Middle frontal gyrus (tissue), 1 donor: Measurements from ENCODE around the gene FOXJ3.

ENCODE experiments used
- DNase-seq: peaks from one replicate; pipeline ENCODE4 v3.0.0-alpha.2; 2015; ENCODE audit warnings: low spot score; ENCODE audit errors: extremely low spot score

The FOXJ3 gene

DNA sequence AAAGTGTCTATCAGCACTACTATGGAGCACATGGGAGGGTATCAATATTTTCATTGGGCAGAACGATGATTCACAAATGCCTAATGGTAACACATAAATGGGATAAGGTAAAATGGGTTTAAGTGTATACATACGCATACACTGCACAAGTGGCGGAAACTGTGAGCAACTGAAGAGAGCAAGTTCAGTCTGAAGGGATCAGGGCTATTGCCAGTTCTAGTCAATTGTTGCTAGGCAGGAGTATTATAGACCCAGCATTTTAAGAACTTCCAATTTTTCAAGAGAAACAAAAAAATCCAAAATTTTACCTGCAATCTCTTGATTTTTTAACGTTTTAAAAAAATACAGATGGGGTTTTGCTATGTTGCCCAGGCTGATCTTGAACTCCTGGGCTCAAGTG is 23.1 kb downstream of the FOXJ3 start:
- no peak for DNase-seq

DNA sequence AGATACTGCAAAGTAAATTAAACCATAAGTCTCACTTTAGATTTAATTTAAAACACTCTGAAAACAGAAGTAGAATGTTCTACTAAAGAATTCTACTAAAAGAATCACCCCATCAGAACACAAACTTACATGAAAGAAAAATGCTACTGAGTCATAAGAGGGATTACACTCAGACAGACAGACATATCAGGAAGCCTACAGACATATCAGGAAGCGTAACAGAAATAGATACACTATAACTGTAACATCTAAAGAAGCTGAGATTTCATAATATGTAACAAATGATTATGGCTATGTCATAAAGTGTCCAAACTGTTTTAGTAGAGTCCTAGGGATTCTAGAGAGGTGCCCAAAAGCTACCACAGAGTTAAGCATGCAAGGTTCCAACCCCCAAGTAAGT is 23.9 kb downstream of the FOXJ3 start:
- no peak for DNase-seq

DNA sequence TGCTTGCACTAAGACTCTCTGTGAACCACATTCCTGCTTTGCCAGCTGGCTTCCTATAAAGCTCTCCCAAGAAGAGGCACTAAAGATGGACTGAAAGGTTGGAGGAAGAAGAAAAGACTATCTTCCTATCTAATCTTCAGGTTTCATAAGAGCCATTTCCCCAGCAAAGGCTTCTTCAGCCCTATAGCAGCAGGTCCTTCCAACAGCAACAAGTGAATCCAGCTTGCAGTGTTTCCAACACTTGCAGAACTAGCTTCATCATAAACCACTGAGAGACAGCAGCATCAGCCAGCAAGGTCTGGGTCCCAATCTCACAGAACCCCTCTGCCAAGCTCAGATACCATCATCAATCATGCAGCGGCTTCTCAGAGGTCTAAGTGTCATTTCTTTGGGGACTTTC is 28.1 kb downstream of the FOXJ3 start:
- no peak for DNase-seq

DNA sequence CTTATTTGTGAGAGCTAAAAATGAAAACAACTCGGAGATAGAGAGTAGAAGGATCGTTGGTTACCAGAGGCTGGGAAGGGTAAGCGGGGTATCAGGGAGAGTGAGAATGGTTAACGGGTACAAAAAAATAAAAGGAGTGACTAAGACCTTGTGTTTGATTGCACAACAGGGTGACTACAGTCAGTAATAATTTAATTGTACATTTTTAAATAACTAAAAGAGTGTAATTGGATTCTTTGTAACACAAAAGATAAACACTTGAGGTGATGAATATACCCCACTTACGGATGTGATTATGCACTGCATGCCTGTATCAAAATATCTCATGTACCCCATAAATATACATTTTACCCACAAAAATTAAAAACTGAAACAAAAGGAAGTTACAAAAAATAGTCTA is 29.4 kb downstream of the FOXJ3 start:
- DNase-seq, result no peak

DNA sequence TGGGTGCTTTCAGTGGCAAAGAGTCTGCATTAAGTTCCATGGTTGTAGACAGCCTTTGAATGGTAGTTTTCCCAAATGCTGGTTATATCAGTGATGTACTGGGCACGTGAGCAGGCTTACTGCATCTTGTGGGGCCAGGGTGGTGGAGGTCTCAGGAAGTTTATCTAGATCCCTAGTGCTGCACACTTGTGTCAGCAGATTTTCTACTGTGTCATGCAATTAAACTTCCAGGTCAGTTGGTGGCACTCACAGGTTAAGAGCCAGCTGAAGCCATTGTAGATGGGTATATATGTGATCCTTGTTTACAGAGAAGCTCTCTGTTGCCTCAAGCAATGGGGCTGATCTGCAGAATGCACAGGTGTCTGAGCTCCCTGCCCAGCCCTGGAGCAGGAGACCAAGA is 33.0 kb downstream of the FOXJ3 start:
- no peak for DNase-seq

DNA sequence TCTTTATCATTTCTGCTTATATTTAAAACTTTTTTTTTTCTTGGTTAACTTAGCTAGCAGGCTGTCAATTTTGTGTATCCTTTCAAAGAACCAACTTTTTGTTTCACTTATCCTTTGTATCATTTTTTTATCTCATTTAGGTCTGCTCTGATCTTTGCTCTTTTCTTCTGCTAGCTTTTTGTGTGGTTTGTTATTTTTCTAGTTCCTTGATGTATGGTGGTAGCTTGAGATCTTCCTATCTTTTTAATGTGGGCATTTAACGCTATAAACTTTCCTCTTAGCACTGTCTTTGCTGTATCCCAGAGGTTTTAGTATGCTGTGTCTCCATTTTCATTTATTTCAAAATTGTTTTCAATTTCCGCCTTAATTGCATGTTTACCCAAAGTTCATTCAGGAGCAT is 36.5 kb downstream of the FOXJ3 start:
- DNase-seq, result no peak

DNA sequence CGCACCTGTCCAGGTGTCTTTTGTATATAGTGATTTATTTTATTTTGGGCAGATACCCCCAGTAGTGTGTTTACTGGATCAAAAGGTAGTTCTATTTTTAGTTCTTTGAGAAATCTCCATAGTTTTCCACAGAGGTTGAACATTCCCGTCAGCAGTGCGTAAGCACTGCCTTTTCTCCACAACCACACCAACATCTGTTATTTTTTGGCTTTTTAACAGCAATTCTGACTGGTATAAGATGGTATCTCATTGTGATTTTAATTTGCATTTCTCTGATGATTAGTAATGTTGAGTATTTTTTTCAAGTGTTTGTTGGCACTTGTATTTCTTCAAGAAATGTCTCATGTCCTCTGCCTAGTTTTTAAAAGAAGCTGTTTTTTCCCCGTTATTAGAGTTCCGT is 39.2 kb downstream of the FOXJ3 start:
- no peak for DNase-seq

DNA sequence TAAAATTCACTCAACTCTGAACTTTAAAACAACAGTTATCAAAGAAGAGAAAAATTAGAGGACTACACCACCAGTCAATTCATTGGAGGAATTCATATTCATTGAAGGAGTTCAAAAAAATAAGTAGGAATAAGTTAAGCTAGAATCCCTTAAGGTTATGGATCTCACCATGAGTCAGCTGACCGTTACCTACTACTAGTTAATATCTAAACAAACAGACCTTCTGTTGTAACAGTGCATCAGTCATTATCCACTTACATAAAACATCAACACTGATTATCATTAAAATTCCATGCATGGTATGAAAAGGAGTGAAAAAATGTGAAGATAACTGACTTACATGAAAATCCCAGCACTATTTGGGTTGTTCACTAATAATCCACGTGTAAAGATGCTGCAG is 44.9 kb downstream of the FOXJ3 start:
- no peak for DNase-seq

DNA sequence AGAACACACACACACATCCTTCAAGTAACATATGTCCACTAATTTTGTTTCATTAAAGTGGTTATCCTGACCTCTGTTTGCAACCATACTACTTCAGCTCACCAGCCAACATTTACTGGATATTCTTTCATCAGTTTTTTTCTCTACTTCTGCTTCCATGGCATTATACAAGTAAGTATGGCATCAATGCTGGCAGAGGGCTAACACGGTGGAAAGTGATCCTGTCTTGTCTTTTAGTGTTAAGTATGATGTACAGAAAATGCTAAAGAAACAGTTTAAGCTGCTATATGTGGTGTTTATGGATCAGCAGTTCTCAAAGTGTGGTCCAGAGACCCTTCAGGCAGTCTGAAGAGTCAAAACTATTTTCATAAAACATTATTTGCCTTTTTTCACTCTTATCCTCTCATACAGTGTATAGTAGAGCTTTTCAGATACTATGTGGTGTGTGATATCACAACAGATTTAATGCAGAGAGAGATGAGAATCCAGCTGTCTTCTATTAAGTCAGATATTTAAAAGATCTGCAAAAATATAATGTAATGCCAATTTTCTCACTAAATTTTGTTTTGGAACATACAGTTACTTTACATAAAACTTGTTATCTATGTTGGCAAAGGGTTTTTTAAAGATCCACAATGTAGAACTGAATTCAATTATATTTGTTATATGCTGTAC is 46.6 kb downstream of the FOXJ3 start:
- DNase-seq, result no peak

DNA sequence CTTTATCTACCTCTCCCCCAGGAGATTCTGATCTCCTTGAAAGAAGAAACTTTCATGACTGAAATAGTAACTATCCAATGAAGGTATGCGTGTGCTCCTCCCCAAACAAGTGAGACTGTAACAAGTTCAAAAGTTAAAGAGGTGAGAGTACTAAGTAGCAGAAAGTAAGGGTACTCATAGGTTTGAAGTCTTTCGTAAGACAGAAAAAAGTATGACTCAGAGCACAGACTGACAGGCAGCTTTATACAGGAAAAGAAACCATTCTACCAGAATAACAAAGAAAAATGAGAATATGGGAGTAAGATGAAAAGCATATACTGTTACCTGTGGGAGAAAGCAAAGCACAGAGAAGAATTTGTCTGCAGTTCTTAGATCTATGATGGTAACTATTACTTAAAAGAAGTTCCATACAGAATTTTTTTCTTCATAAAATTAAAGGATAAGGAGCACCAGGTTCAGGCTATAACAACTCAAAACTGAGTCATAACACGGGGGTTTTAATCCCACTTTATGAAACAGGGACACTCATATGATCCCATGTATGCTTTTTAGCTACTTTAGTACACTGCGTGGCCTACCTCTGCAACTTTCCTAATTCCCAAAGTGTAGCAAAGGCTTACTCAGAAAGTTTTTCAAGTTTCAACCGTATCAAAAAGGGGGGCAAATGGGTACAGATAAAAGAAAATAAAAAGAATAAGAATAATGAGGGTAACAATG is 52.0 kb downstream of the FOXJ3 start:
- no peak for DNase-seq

DNA sequence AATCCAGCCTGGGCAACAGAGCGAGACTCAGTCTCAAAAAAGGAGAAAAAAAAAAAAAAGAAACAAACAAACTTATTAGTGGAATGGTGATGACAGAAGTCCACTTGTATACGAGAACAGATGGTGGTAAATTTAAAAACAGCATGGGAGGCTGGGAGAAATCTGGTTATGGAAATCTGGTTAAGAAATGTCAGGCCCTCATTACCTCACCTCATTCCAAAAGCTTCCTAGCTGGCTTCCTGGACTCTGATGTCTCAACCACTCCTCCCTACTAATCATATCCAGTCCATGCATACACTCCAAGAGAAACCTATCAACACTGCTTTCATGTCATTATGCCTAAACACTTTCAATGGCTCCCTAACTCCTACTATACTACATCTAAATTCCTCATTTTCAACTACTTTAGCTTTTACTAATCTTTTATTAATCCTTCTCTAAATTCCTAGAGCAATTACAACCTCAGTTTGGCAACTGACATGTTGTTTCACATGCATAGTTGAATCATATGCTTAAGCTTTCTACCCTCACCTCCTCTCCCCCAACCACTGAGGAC is 52.9 kb downstream of the FOXJ3 start:
- no peak for DNase-seq

DNA sequence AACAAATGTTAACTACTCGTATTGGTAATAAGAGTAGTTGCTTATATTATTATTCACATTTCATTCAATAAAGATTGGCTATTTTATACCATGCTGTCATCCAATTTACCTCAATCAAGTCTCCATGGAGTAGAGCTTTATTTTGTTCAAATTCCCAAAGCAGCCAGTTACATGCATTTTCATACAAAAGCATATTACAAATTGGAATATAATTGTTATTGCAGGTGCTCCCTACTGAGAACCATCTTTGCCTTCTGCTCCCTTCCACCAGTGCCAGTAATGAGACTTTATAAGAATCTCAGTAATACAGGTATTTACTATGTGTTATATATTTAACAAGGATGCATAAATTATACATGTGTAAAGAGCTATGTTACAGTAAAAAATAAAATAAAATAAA is 54.2 kb downstream of the FOXJ3 start:
- DNase-seq, result no peak

DNA sequence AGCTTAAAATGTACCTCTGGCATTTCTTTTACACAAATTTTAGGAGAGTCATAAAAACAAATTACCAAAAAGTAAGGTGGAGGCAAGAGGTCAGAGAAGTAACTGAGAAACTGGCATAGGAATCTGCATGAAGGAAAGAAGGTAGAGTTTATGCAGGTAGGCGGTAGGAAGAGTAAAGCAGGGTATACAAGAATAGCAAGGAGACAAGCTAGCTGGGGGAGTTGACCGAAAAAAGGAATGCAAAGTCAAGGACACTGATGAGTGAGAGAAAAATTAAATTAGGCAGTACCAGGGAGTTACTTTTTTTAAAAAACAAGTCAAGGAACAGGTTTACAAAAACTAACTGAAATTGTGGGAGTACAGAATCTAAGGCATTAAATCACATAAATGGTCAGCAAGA is 56.0 kb downstream of the FOXJ3 start:
- DNase-seq, result no peak

DNA sequence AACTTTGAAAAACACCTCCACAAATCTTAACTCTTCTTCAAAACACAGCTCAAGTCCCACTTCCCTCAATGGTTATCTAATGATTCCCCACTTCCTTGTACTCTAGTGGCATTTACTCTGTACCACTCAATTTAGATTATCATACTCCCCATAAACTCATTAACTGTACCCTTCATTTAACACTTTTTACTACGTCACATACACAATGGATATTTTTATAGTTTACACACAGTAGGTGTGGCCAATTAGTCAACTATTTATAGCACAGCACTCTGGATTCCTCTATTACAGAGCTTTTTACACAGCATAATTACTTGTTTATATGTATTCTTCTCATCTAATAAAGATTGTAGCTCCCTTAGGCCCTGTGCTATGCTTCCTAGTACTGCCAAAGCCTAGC is 62.1 kb downstream of the FOXJ3 start:
- no peak for DNase-seq

DNA sequence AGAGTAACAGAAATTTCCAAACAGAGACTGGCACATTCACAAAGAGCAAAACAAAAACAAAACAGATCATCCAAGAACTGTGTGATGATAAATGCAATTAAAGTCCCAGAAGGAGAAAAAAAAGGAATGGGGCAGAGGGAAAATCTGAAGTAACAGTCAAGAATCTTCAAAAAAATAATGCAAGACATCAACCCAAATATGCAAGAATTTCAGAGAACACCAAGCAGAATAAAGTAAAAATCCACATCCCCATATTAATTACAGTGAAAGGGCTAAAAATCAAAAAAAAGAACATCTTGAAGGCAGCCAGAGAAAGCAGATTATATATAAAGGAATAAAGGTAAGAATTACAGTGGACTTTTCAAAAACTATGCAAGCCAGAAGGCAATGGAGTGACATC is 67.1 kb downstream of the FOXJ3 start:
- DNase-seq, result no peak

DNA sequence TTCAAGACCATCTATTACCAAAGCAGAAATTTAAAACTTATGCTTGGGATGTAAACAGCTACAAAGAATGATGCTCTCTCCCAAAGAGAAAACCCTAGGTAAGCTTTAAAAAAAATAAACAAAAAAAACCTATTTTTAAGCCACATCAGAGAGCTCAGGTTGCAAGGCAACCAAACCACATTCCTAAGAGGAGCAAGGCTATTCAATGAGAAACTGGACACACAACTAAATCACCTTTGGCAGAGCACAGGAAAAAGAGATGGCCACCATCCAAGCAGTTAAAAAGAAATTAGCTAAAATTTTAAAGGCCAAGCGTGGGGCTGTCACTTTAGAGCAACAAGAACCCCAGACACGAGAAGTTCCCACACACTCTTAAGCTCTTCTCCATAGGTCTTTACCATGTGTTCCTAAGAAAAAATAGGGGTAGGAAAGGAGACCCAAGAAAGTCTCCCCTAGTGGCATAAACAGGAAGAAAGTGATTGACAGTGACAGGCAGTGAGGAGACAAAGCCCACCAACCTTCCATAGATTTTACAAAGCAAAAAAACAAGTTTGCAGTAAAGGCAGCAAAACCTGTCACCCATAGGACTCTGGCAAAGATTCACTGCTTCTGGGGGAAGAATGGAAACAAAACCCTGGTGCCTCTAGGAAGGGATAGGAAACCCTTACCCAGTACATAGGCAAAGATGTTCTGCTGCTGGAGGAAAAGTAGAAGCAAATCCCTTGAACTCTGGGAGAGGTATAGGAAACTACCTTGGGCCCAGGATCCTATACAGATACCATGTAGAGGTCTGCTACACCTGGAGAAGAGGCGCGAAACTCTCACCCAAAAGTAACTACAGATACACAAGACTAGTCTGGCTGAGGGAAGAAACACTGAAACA is 68.5 kb downstream of the FOXJ3 start:
- DNase-seq, result no peak

DNA sequence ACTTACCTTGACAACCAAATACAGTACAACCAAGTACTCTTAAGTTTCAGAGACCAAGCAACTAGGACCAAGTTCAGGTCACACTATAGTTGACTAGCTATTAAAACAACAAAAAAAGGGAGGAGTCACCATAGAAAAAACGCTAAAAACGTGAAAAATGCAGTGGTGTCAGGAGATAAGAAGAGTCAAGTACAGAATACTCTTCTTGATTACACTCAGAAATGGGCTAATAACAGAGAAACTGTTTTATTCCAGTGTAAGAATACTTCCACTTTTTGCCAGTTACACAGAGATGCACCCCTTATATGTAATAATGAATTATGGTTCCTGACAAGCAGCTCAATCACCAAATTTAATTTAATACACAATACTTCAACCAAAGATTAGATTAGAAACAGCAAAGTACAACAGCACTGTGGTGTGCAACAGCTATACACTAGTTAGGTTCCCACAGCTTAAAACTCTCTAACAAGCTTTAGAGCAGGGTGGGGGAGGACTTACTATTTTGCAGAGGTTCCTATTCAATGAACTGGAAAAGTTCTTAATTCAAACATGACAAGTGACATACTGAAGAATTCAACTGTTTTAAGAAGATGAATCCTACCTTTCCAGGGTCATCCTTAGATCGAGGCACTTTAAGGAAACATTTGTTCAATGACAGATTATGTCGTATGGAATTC is 70.4 kb downstream of the FOXJ3 start:
- no peak for DNase-seq

DNA sequence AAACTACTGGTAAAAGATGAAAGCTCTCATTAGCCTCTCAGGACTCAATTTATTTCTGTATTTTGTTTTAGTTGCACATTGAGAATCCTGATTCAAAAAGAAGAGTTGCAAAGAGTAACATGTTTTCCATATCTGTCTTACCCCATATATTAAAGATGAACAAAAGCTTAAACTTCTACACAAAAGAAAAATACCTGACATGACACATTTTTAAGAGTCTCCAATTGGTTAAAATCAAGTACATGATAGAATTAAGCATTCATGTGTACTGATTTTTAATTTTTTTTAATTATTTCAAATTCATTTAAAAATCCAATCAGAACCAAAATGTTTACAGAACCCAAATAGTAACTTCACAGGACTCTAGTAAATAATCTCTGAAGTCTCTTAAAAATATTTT is 72.0 kb downstream of the FOXJ3 start:
- DNase-seq, result no peak

DNA sequence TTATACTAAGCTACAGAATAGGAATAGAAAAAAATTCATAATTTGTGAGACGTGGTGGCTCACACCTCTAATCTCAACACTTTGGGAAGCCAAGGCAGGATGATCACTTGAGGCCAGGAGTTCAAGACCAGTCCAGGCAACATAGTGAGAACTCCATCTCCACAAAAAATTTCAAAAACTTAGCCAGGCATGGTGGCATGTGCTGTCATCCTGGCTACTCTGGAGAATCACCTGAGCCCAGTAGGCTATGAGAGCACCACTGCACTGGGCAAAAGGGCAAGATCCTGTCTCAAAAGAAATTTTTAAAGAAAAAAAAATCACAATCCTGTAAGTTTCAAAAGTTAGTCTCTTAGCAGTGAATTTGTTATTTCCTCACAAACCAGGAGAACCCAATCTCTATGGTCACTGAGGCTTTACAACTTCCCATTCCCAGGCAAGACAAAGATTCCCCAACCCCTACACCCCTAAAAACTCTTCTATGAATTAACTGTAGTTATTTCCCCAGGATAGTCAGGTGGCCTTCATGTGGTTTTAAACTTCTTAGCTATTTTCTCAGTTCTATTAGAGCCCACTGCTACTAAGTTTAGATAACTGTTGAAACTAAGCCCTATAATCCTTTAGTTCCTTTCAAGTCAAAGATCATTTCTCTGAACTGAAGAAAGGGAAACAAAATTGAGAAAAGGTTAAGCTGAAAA is 74.5 kb downstream of the FOXJ3 start:
- no peak for DNase-seq

DNA sequence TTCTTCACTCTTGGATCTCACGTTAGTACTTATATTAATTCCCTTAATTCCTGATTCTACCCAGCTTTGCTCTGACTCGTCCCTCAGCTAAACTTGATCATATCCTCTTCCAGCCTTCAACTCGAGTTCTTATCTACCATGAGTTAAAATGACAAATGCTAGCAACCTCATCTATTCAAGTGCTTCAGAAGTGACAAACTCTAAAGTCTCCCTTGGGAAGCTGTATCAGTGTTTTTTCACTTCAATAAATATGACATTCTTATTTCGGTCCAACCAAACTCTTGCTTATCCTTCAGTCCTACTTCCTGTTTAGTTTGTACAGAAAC is 75.3 kb downstream of the FOXJ3 start:
- no peak for DNase-seq
